ENCODE results near the gene DDC.

The DDC gene

GRCh38 chr7:50467817-50468610 is 97.2 kb downstream of the DDC start:
- peak overlapping the region; percentile 91 for H3K4me2 ChIP-seq (ENCODE audit: low read length)
- no peak overlapping the region for H3K27ac ChIP-seq (ENCODE audit: low read length)
- no peaks in the 10 kb centered on the region for H3K79me2 ChIP-seq (ENCODE audit: low read length)
- peak overlapping the region; percentile 54 for H3K9ac ChIP-seq (ENCODE audit: low read length)
- H3K9me3 ChIP-seq (ENCODE audit: insufficient read depth, low read length) = no peaks in the 10 kb centered on the region
- TF ChIP-seq EZH2phosphoT487 (IDR thresholded peaks at IDR 0.05; ENCODE audit: low read depth) = no peak
- peak; percentile 94 for TF ChIP-seq CTCF (IDR thresholded peaks at IDR 0.05; ENCODE audit: low read depth, low read length)
- peak overlapping the region; percentile 96 for H2AFZ ChIP-seq (ENCODE audit: low read depth, low read length)
- no peaks in the 10 kb centered on the region for H4K20me1 ChIP-seq (ENCODE audit: insufficient read depth, low read length)
- H3K4me3 ChIP-seq (ENCODE audit: low read length) = peak overlapping the region; percentile 76
- H3K27me3 ChIP-seq (ENCODE audit: low read depth, low read length) = no peaks in the 10 kb centered on the region
- peaks cover 10% of the 10 kb centered on the region for H3K4me1 ChIP-seq (ENCODE audit: low read length)
- no peaks in the 10 kb centered on the region for H3K36me3 ChIP-seq (replicated peaks; ENCODE audit: low read depth, low read length)

DNA sequence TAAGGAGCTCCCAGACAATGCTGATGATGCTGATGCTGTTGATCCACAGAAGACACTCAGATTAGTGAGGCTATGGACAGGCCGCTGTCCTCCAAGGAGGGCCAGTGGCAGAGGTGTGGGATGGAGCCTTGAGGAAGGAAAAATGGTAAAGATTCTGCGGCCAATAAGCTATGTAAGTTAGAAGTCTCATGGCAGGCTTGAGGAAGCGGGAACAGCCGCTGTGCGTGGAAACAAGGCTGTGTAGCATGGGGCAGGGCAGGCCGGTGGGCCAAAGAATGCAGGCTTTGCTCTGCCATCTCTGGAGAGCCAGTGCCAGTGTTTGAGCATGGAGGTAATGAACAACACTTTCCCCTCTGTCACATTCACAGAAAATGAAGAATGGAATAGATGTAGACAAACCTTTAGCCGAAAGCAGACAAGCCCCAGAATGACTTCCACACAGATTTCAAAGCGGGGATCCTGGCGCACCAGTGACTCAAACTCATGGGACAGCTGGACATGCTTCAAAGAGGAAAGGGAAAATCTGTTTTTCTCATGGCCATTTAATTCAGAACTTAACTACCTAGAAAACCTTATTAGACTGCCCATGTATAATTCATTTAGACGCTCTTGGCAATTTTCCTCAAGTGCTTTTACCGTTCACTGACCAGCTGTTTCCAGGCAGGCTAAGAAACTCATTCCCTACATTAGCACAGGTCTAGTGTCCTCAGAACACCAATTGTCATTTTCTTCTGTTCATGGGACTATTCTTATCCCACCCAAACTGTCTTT is 98.2 kb downstream of the DDC start:
- no peak for TF ChIP-seq CTCF (IDR thresholded peaks at IDR 0.05; ENCODE audit: low read depth, low read length)
- no peak for TF ChIP-seq EZH2phosphoT487 (IDR thresholded peaks at IDR 0.05; ENCODE audit: low read depth)
- Histone ChIP-seq H3K27ac (ENCODE audit: low read length) (no peak overlapping the region), H4K20me1 (ENCODE audit: insufficient read depth, low read length) (no peaks in the 10 kb centered on the region), H3K9ac (ENCODE audit: low read length) (no peak overlapping the region), H3K27me3 (ENCODE audit: low read depth, low read length) (no peaks in the 10 kb centered on the region), H3K79me2 (ENCODE audit: low read length) (no peaks in the 10 kb centered on the region), H3K4me2 (ENCODE audit: low read length) (peak overlapping the region; percentile 91; the same call in 1 of the 2 replicates), H3K9me3 (ENCODE audit: insufficient read depth, low read length) (no peaks in the 10 kb centered on the region), H3K4me3 (ENCODE audit: low read length) (no peak overlapping the region), H3K4me1 (ENCODE audit: low read length) (peaks cover 10% of the 10 kb centered on the region), H3K36me3 (replicated peaks; ENCODE audit: low read depth, low read length) (no peaks in the 10 kb centered on the region), H2AFZ (ENCODE audit: low read depth, low read length) (0 out of 2 replicates have a peak overlapping the region, but pooled peaks have one; percentile 84)

DNA sequence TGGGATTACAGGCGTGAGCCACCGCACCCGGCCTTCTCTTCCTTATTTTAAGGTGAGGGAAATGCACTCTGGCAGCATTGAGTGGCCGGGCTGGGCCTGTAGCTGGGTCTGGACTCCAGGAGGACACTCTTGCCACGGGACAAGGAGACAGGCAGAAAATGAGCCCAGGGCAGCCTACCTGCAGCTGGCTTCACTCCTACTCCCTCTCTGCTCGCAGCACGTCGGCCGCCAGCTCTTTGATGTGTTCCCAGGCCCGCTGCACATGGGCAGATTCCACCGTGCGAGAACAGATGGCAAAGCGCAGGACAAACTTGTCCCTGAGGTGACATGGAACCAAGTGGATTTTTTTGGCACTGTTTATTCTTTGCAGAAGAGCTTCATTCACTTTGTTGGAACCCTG is 102.2 kb downstream of the DDC start:
- Histone ChIP-seq H2AFZ (ENCODE audit: low read depth, low read length) (no peak overlapping the region), H3K36me3 (replicated peaks; ENCODE audit: low read depth, low read length) (no peaks in the 10 kb centered on the region), H3K27me3 (ENCODE audit: low read depth, low read length) (no peaks in the 10 kb centered on the region), H3K27ac (ENCODE audit: low read length) (no peak overlapping the region), H3K4me3 (ENCODE audit: low read length) (no peak overlapping the region), H3K79me2 (ENCODE audit: low read length) (no peaks in the 10 kb centered on the region), H3K4me1 (ENCODE audit: low read length) (peaks cover 8% of the 10 kb centered on the region; the same call in 1 of the 2 replicates), H3K9me3 (ENCODE audit: insufficient read depth, low read length) (no peaks in the 10 kb centered on the region), H3K9ac (ENCODE audit: low read length) (no peak overlapping the region), H4K20me1 (ENCODE audit: insufficient read depth, low read length) (no peaks in the 10 kb centered on the region), H3K4me2 (ENCODE audit: low read length) (no peak overlapping the region)
- no peak for TF ChIP-seq CTCF (IDR thresholded peaks at IDR 0.05; ENCODE audit: low read depth, low read length)

DNA sequence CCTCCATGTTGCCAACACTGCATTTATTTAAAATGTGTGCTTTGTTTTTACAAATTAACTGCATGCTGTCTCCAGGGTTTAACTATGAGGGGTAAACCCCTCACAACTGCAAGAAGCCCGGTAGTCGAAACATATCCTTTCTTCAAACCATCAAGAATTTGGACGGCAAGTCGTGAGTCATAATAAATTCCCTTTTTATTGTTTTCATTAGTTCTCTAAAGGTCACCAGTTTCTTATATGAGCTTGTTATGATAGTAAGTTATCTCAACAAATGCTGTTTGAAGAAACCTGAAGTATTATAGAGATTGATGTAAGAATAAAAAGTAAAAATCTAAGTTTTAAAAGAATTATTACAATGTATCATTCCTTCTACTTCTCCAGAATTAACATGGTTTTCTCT is 102.8 kb downstream of the DDC start:
- no peak overlapping the region for H3K4me3 ChIP-seq (ENCODE audit: low read length)
- H3K27ac ChIP-seq (ENCODE audit: low read length) = no peak overlapping the region
- TF ChIP-seq EZH2phosphoT487 (IDR thresholded peaks at IDR 0.05; ENCODE audit: low read depth) (no peak), CTCF (IDR thresholded peaks at IDR 0.05; ENCODE audit: low read depth, low read length) (no peak)
- no peak overlapping the region for H3K9ac ChIP-seq (ENCODE audit: low read length)
- no peak overlapping the region for H3K4me2 ChIP-seq (ENCODE audit: low read length)
- no peaks in the 10 kb centered on the region for H3K36me3 ChIP-seq (replicated peaks; ENCODE audit: low read depth, low read length)
- H3K79me2 ChIP-seq (ENCODE audit: low read length) = no peaks in the 10 kb centered on the region
- H3K27me3 ChIP-seq (ENCODE audit: low read depth, low read length) = no peaks in the 10 kb centered on the region
- no peaks in the 10 kb centered on the region for H4K20me1 ChIP-seq (ENCODE audit: insufficient read depth, low read length)
- H2AFZ ChIP-seq (ENCODE audit: low read depth, low read length) = no peak overlapping the region
- 0 out of 2 replicates have a peak, but pooled peaks cover 2% of the 10 kb centered on the region for H3K4me1 ChIP-seq (ENCODE audit: low read length)
- H3K9me3 ChIP-seq (ENCODE audit: insufficient read depth, low read length) = no peaks in the 10 kb centered on the region
